ENCODE data around the gene CTDSPL. TPM values are rescaled to one million over a fixed set of nuclear protein-coding genes. Genes with fewer than 3 reads are reported as not detected.

Gene CTDSPL
- total RNA-seq, 1 donor from 2014 or later = 72.7 TPM

- DNase-seq (ENCODE audit: extremely low spot score, unreplicated experiment) = no peak
- Mint-ChIP-seq H3K4me3 (no peak overlapping the region), H3K4me1 (ENCODE audit: unreplicated experiment) (peaks cover 26% of the 10 kb centered on the region), H3K27ac (no peak overlapping the region), H3K9me3 (peaks cover 16% of the 10 kb centered on the region), H3K27me3 (no peaks in the 10 kb centered on the region), H3K36me3 (peaks cover 18% of the 10 kb centered on the region)
- no peak for TF ChIP-seq CTCF (conservative IDR thresholded peaks at IDR 0.05)
Measured at GRCh38 chr3:37867144-37867543, 5.5 kb downstream of the CTDSPL start.

GRCh38 chr3:37871858-37872257 lies 10.2 kb downstream of the CTDSPL start:
- Mint-ChIP-seq H3K36me3 (peaks cover 22% of the 10 kb centered on the region), H3K27me3 (no peaks in the 10 kb centered on the region), H3K4me1 (ENCODE audit: unreplicated experiment) (no peaks in the 10 kb centered on the region), H3K9me3 (peaks cover 17% of the 10 kb centered on the region), H3K4me3 (no peak overlapping the region), H3K27ac (no peak overlapping the region)
- DNase-seq (ENCODE audit: extremely low spot score, unreplicated experiment) = no peak
- no peak for TF ChIP-seq CTCF (conservative IDR thresholded peaks at IDR 0.05)

- TF ChIP-seq CTCF (conservative IDR thresholded peaks at IDR 0.05) = no peak
- Mint-ChIP-seq H3K36me3 (peaks cover 29% of the 10 kb centered on the region), H3K4me3 (no peak overlapping the region), H3K4me1 (ENCODE audit: unreplicated experiment) (peaks cover 6% of the 10 kb centered on the region), H3K9me3 (peaks cover 23% of the 10 kb centered on the region), H3K27ac (no peak overlapping the region), H3K27me3 (no peaks in the 10 kb centered on the region)
- no peak for DNase-seq (ENCODE audit: extremely low spot score, unreplicated experiment)
Measured at GRCh38 chr3:37872413-37873160, 10.9 kb downstream of the CTDSPL start.

GRCh38 chr3:37876279-37876678 lies 14.6 kb downstream of the CTDSPL start:
- H3K4me1 Mint-ChIP-seq (ENCODE audit: unreplicated experiment) = peaks cover 7% of the 10 kb centered on the region
- DNase-seq (ENCODE audit: extremely low spot score, unreplicated experiment) = no peak
- no peak overlapping the region for H3K27ac Mint-ChIP-seq
- no peaks in the 10 kb centered on the region for H3K27me3 Mint-ChIP-seq
- H3K4me3 Mint-ChIP-seq = no peak overlapping the region
- H3K9me3 Mint-ChIP-seq = peaks cover 16% of the 10 kb centered on the region
- no peak for TF ChIP-seq CTCF (conservative IDR thresholded peaks at IDR 0.05)
- peaks cover 20% of the 10 kb centered on the region for H3K36me3 Mint-ChIP-seq

- Mint-ChIP-seq H3K36me3 (peaks cover 12% of the 10 kb centered on the region), H3K4me3 (no peak overlapping the region), H3K27ac (no peak overlapping the region), H3K4me1 (ENCODE audit: unreplicated experiment) (peaks cover 15% of the 10 kb centered on the region), H3K9me3 (no peaks in the 10 kb centered on the region), H3K27me3 (no peaks in the 10 kb centered on the region)
- no peak for DNase-seq (ENCODE audit: extremely low spot score, unreplicated experiment)
- TF ChIP-seq CTCF (conservative IDR thresholded peaks at IDR 0.05) = no peak
Measured at GRCh38 chr3:37882711-37883110, 21.0 kb downstream of the CTDSPL start.

Data from type B pancreatic cell (in vitro differentiated cells).